HL-60 (cell line): ENCODE measurements around the gene OGFR.

ENCODE experiments used
- DNase-seq, 2 experiments: peaks; one replicate each; pipeline ENCODE4 v3.0.0-alpha.2; 2010 to 2020; ENCODE audit warnings: low read depth in 1 of 2, low spot score in 1 of 2
- H3K27ac ChIP-seq: fragments of 250-450 bp; sonication (Bioruptor Pico); replicated peaks from 2 replicates; pipeline ENCODE4 v1.5.1; 2020; ENCODE audit warnings: mild to moderate bottlenecking, moderate library complexity
- H3K27me3 ChIP-seq: fragments of 250-450 bp; sonication (Bioruptor Pico); 2 replicates; pipeline ENCODE4 v1.5.1; 2021; ENCODE audit warnings: mild to moderate bottlenecking, moderate library complexity; ENCODE audit not compliant: insufficient read depth, poor library complexity, severe bottlenecking
- H3K4me3 ChIP-seq: replicated peaks from 2 replicates; pipeline ENCODE4 v1.5.1; 2011; ENCODE audit warnings: mild to moderate bottlenecking, control low read depth, low read length; ENCODE audit not compliant: insufficient read depth
- CTCF ChIP-seq: IDR thresholded peaks from one replicate; pipeline ENCODE4 v1.5.1; 2011; ENCODE audit warnings: low read length, control low read depth, inconsistent platforms; ENCODE audit not compliant: insufficient read depth
- GABPA ChIP-seq: IDR thresholded peaks from 2 replicates; pipeline ENCODE4 v1.6.1; 2012; ENCODE audit warnings: low read depth
- POLR2AphosphoS5 ChIP-seq: IDR thresholded peaks from 2 replicates; pipeline ENCODE4 v1.6.1; 2012; ENCODE audit warnings: low read depth
- REST ChIP-seq: IDR thresholded peaks from 2 replicates; pipeline ENCODE4 v1.6.1; 2012; ENCODE audit warnings: low read depth; ENCODE audit not compliant: insufficient replicate concordance
- SPI1 ChIP-seq: IDR thresholded peaks from 2 replicates; pipeline ENCODE4 v1.6.1; 2012; ENCODE audit warnings: low read depth, mild to moderate bottlenecking, borderline replicate concordance

OGFR gene

GRCh38 chr20:62772990-62773844, 31.4 kb upstream of the OGFR start:
- no peak for TF ChIP-seq CTCF
- no peak for TF ChIP-seq SPI1
- Histone ChIP-seq H3K27me3 (no peaks in the 10 kb centered on the region), H3K27ac (no peak overlapping the region), H3K4me3 (no peak overlapping the region)
- DNase-seq, result peak in 1 of 2 experiments; percentile 14

- H3K27me3 ChIP-seq, result no peaks in the 10 kb centered on the region
- DNase-seq, result no peak
- TF ChIP-seq POLR2AphosphoS5, result no peak
- no peak for TF ChIP-seq SPI1
- no peak for TF ChIP-seq GABPA
- TF ChIP-seq CTCF, result no peak
- no peak for TF ChIP-seq REST
- no peak overlapping the region for H3K27ac ChIP-seq
- H3K4me3 ChIP-seq, result no peak overlapping the region
These were observed 30.6 kb upstream of the OGFR start for GRCh38 chr20:62773845-62774714.

DNA sequence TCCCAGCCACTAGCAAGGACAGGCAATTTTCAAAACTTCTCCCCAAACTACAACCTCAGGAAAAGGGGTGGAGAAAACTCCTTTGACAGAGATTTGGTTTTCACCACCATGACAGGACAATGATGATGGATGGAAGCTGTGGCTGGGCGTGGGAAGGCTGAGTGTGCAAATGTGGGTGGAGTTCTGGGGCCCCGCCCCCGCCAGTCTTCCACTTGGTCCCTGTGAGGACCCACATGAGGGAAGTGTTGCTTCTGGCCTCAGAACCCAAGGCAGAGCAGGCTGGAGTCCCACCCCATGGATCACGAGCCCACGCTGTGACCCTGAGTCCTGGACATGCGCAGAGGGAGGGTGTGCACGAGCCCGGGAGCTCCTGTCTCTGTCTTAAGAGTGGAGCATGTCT, 29.9 kb upstream of the OGFR start:
- Histone ChIP-seq H3K4me3 (no peak overlapping the region), H3K27me3 (no peaks in the 10 kb centered on the region), H3K27ac (no peak overlapping the region)
- no peak for DNase-seq
- no peak for TF ChIP-seq REST
- TF ChIP-seq SPI1, result no peak
- TF ChIP-seq GABPA, result no peak
- no peak for TF ChIP-seq POLR2AphosphoS5
- TF ChIP-seq CTCF, result no peak
